OCI-LY7 (cell line): Measurements from ENCODE around the gene DUSP18. TPM values are rescaled to one million over a fixed set of nuclear protein-coding genes. Genes with fewer than 3 reads are reported as not detected.

Source experiments
- BruUV-seq: library from RNA; stranded (reverse); fragments of 400-500 nt; replicated peaks from 2 replicates; lab custom pipeline; 2021; lab: Mats Ljungman, UMichigan
- CTCF ChIA-PET: fragments of 300-600 bp; sonication (Branson Sonifier 250); formaldehyde crosslinking; loops from one replicate; lab custom pipeline; 2022; ENCODE audit warnings: antibody characterized with exemption; ENCODE audit not compliant: unreplicated experiment; lab: Charles Lee
- POLR2A ChIA-PET: fragments of 300-600 bp; sonication (Branson Sonifier 250); formaldehyde crosslinking; loops from one replicate; lab custom pipeline; 2022; ENCODE audit warnings: antibody characterized with exemption; lab: Charles Lee
- DNase-seq: peaks from one replicate; pipeline ENCODE4 v3.0.0-alpha.2; 2015; ENCODE audit warnings: low spot score
- H2AFZ ChIP-seq: fragments of 200-600 bp; sonication (generic), shearing (Covaris generic); 2 replicates; pipeline ENCODE4 v1.6.1; 2014; ENCODE audit warnings: mild to moderate bottlenecking, antibody characterized with exemption, low read length, moderate library complexity
- H3K27ac ChIP-seq: fragments of 200-600 bp; sonication (generic); 2 replicates; pipeline ENCODE4 v1.5.1; 2014; ENCODE audit warnings: mixed run types, low read depth, mild to moderate bottlenecking, moderate library complexity, low read length, inconsistent platforms; ENCODE audit not compliant: poor library complexity, severe bottlenecking
- H3K36me3 ChIP-seq: fragments of 200-600 bp; sonication (generic); 2 replicates; pipeline ENCODE4 v1.6.1; 2014; ENCODE audit warnings: mild to moderate bottlenecking, antibody characterized with exemption, low read length, moderate library complexity, mixed read lengths; ENCODE audit not compliant: insufficient read depth
- H3K4me1 ChIP-seq: fragments of 200-600 bp; sonication (generic); 2 replicates; pipeline ENCODE4 v1.5.1; 2014; ENCODE audit warnings: mild to moderate bottlenecking, low read length; ENCODE audit not compliant: insufficient read depth, poor library complexity, severe bottlenecking
- H3K4me2 ChIP-seq: fragments of 200-600 bp; sonication (generic); 2 replicates; pipeline ENCODE4 v1.6.1; 2014; ENCODE audit warnings: mild to moderate bottlenecking, low read length
- H3K4me3 ChIP-seq: fragments of 200-600 bp; sonication (generic); 2 replicates; pipeline ENCODE4 v1.5.1; 2014; ENCODE audit warnings: mild to moderate bottlenecking, low read depth, low read length; ENCODE audit not compliant: poor library complexity, severe bottlenecking
- H3K79me2 ChIP-seq: fragments of 200-600 bp; sonication (generic); 2 replicates; pipeline ENCODE4 v1.6.1; 2016; ENCODE audit warnings: low read depth, mild to moderate bottlenecking, low read length, moderate library complexity, mixed read lengths; ENCODE audit not compliant: insufficient read depth
- H3K9me2 ChIP-seq: fragments of 200-600 bp; sonication (generic); 2 replicates; pipeline ENCODE4 v1.6.1; 2016; ENCODE audit warnings: mild to moderate bottlenecking, low read length, mixed read lengths; ENCODE audit not compliant: insufficient read depth
- H3K9me3 ChIP-seq: fragments of 200-600 bp; sonication (generic); 2 replicates; pipeline ENCODE4 v1.6.1; 2014; ENCODE audit warnings: mild to moderate bottlenecking, mixed run types, low read length, mixed read lengths
- H4K20me1 ChIP-seq: fragments of 200-600 bp; sonication (generic); 2 replicates; pipeline ENCODE4 v1.6.1; 2014; ENCODE audit warnings: mild to moderate bottlenecking, antibody characterized with exemption, low read length, moderate library complexity, mixed read lengths; ENCODE audit not compliant: insufficient read depth
- CTCF ChIP-seq: fragments of 200-600 bp; sonication (generic); conservative IDR thresholded peaks from 2 replicates; pipeline ENCODE4 v1.5.1; 2014; ENCODE audit warnings: mild to moderate bottlenecking, antibody characterized with exemption, low read length, moderate library complexity, mixed read lengths
- EZH2phosphoT487 ChIP-seq: fragments of 200-600 bp; sonication (generic); IDR thresholded peaks from 2 replicates; pipeline ENCODE4 v1.6.1; 2018; ENCODE audit warnings: low read depth, borderline replicate concordance, mild to moderate bottlenecking, mixed run types, antibody characterized with exemption, low read length, moderate library complexity, mixed read lengths
- intact Hi-C: fragments of 100-400 bp; cut with micrococcal nuclease; formaldehyde crosslinking; loops from one replicate; pipeline ENCODE4 v1.10.0; 2022; ENCODE audit not compliant: unreplicated experiment
- total RNA-seq, 2 experiments: library from RNA; depleted of rRNA in 1 of 2; stranded (reverse); fragments of >200 nt in 1 of 2; shearing (Covaris generic) in 1 of 2; gene quantifications; 2 replicates each; pipeline ENCODE4 v1.2.3, GENCODE V29; 2014 to 2022

Gene DUSP18
- total RNA-seq, 2 experiments from 2014 or later, result 5.0 to 6.4 TPM

- Histone ChIP-seq H3K9me2 (no peaks in the 10 kb centered on the region), H3K36me3 (no peaks in the 10 kb centered on the region), H4K20me1 (no peaks in the 10 kb centered on the region), H2AFZ (no peak overlapping the region), H3K4me1 (no peaks in the 10 kb centered on the region), H3K27ac (no peak overlapping the region), H3K4me3 (no peak overlapping the region), H3K79me2 (no peaks in the 10 kb centered on the region), H3K9me3 (no peaks in the 10 kb centered on the region), H3K4me2 (no peak overlapping the region)
- DNase-seq, result no peak
- TF ChIP-seq EZH2phosphoT487, result no peak
- no peak for TF ChIP-seq CTCF
- intact Hi-C loops, result no loop called here
- no TSS peak for BruUV-seq
- ChIA-PET CTCF (no interaction called here), POLR2A (no interaction called here)
These were observed 14.8 kb downstream of the DUSP18 start for GRCh38 chr22:30652852-30653251.

GRCh38 chr22:30650508-30651116, 17.1 kb downstream of the DUSP18 start:
- Histone ChIP-seq H4K20me1 (no peaks in the 10 kb centered on the region), H3K36me3 (no peaks in the 10 kb centered on the region), H3K4me2 (no peak overlapping the region), H3K4me1 (no peaks in the 10 kb centered on the region), H3K9me2 (no peaks in the 10 kb centered on the region), H3K79me2 (no peaks in the 10 kb centered on the region), H3K4me3 (no peak overlapping the region), H3K9me3 (no peaks in the 10 kb centered on the region), H2AFZ (no peak overlapping the region), H3K27ac (no peak overlapping the region)
- no peak for TF ChIP-seq EZH2phosphoT487
- no peak for TF ChIP-seq CTCF
- POLR2A ChIA-PET, result interaction anchor here (0.6 kb wide), 1 partner anchor 13 kb away, joined by 4 read pairs; no protein-coding TSS in a partner anchor
- CTCF ChIA-PET, result no interaction called here
- intact Hi-C loops, result no loop called here
- DNase-seq, result no peak
- no TSS peak for BruUV-seq

GRCh38 chr22:30649430-30650007, 18.2 kb downstream of the DUSP18 start:
- Histone ChIP-seq H3K9me2 (no peaks in the 10 kb centered on the region), H3K9me3 (no peaks in the 10 kb centered on the region), H4K20me1 (no peaks in the 10 kb centered on the region), H3K4me3 (no peak overlapping the region), H2AFZ (no peak overlapping the region), H3K27ac (no peak overlapping the region), H3K79me2 (no peaks in the 10 kb centered on the region), H3K4me2 (no peak overlapping the region), H3K36me3 (no peaks in the 10 kb centered on the region), H3K4me1 (no peaks in the 10 kb centered on the region)
- CTCF ChIA-PET, result no interaction called here
- BruUV-seq, result no TSS peak
- no peak for DNase-seq
- POLR2A ChIA-PET, result no interaction called here
- intact Hi-C loops, result no loop called here
- TF ChIP-seq CTCF, result no peak
- no peak for TF ChIP-seq EZH2phosphoT487
